Islet precursor cell (in vitro differentiated cells): ENCODE results near the gene CACNA1F.
A peak's percentile ranks its signal among the peaks of the same experiment; 100 is the strongest.
"Not testable (repeated sequence)": the region's sequence is repeated elsewhere in the genome, so short reads cannot be mapped to it uniquely, and the experiment has no call there.

Experiments
- DNase-seq: peaks from one replicate; pipeline ENCODE4 v3.0.0-alpha.2; 2018

CACNA1F gene

DNA sequence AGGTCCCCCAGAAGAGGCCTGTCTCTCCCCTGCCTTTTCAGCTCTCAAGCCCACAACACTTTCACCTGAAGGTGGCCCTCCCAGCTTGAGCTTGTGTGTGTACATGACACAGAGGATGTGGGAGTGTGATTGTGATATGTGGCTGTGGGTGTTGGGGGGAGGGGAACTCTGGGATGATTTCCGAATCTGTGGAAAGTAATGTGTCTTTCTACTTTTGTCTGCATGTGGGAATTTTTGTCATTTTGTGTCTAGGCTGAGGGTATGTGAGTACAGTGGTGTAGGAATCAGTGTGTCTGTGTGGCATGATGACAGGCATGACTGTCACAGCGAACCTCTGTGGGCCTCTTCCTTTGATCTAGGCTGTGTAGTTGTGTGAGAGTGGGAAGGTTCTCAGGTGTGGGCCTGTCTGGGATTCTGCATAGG, 39.6 kb downstream of the CACNA1F start:
- no peak for DNase-seq

GRCh38 chrX:49192722-49193328, 40.3 kb downstream of the CACNA1F start:
- DNase-seq = no peak

- peak; percentile 67 for DNase-seq
Observed at GRCh38 chrX:49191574-49192011, 41.5 kb downstream of the CACNA1F start.

GRCh38 chrX:49190821-49191573, 42.1 kb downstream of the CACNA1F start:
- peak; percentile 98 for DNase-seq

DNA sequence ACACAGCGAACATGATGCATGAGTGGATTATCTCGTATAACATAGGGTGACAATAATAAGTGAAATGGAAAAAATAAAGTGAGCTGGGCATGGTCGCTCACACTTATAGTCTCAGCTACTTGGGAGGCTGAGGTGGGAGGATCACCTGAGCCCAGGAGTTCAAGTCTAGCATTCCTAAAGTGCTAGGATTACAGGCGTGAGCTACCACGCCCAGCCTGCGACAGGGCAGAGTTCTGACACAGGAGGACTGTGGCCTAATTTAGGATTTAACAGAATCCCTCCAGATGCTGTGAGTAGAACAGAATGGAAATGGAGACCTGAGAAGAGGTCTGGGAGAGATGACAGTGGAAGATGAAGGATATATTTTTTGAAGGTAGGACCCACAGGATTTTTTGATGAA, 43.5 kb downstream of the CACNA1F start:
- no peak for DNase-seq

DNA sequence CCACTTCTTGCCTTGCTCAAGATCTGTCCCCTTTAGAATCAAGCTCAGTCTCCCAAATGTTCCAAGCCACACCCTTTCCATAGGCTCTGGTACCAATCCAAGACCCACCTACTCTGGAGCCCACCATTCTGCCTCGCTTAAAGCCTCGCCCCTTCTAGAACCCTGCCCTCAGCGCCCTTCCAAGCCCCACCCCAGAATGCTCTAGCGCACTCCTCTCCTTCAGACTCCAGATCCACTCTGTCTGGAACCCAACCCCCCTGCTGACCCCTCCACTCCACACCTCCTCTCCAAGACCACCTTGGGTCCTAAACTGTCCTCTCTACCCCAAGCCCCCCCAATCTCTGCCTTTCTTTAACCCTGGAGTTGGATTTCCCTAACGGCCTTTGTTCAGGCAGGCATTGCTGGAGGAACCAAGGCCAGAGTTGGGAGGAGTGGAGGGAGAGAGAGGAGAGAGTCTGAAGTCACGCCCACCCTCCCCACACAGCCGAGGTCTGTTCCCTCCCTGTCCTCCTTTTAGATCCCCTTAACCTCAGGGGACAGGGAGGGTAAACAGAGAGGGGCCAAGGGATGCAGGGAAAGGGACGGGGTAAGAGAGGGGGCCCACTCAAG, 44.6 kb downstream of the CACNA1F start:
- no peak for DNase-seq

GRCh38 chrX:49187526-49187925, 45.6 kb downstream of the CACNA1F start:
- no peak for DNase-seq

- no peak for DNase-seq
Observed at GRCh38 chrX:49187028-49187394, 46.1 kb downstream of the CACNA1F start.

DNA sequence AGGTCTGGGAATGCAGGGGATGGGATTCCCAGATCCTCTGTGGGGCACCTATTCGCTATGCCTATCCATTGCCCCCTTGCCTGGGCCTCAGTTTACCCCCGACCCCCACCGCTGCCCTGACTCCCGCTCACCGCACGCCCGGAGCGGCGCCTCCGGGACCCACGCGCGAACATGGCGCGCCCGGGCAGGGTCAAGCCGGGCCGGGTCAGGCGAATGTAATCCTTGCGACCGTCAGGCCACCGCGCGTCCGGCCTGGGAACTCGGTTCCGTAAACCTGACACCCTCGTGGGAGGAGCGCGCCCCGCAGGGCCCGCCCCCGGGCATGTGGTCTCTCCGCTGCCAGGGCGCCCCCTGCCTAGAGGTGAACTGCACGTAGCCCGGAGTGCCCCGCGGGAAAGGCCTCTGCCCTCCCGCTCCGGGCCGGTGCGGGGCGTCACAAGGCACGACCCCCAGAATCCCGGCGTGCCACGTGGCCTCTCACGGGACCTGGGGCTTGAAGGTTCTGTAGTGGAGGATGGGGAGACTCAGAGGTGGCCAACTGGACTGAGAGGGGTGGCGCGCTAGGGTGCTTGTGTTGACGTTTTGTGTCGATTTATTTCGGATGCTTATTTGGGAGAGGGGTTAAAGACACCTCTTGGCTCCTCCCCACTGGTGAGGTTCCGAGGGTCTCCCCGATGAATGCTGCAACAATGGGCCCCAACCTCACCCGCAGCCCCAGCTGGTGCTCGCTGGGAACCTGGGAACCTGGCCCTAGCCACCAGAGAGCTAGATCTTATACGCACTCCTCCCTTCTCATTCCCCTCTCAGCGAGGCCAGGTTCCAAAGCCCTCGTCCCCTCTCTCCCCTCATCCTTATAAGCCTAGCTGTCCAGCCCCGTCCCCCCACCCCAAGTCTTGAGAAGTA, 46.8 kb downstream of the CACNA1F start, which contains the start of gene PRICKLE3:
Gene PRICKLE3, minus strand, starts transcription at position 249 of the 903 bp plus-strand sequence. Its CDS starts 76 bp downstream, at position 173.
- peak; percentile 90 for DNase-seq

- peak; percentile 97 for DNase-seq
Observed at GRCh38 chrX:49184294-49185281, 48.6 kb downstream of the CACNA1F start.

DNA sequence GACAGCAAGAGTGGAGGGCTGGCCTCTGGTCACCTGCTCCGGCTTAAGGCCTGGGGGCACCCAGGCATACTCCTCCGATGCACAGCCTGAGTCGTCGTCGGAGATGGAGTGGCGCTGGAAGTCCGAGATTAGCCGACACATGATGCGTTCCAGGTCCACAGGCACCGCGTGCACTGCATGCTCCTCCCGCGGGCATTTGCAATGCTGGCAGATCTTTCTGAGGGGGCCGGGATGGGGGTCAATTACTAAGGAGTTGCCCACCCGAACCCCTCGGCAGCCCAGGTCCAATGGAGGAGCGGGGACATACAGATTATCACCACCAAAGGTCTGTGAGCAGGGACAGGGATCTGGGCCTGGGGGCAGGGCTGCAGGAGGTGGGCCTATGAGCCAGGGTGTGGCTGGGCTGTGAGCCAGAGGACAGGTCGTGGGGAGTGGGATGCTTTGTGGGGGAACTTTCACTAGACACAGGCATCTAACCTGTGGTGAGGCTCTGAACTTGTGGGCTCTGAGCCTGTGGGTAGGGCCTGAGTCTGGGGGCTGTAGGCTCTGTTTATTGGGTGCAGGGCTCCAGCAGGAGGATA, 49.3 kb downstream of the CACNA1F start:
- no peak for DNase-seq

- DNase-seq = no peak
Observed at GRCh38 chrX:49179358-49179757, 53.8 kb downstream of the CACNA1F start.

DNA sequence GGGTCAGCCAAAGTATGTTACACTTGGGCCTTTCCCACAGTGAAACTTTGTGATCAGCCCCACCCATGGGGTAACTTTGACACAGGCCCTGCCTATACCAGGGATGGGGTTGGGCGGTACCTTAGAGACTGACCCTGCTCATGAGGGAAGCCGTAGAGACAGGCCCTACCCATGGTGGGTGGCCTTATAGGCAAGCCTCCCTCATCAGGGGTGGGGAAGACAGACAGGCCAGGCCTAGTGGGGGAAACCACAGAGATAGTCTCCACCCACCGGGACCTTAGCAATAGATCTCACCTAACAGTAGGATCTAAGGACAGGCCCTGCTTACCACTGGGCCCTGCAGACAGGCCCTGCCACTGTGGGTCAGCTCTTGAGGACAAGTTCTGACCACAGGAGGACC, 54.6 kb downstream of the CACNA1F start:
- DNase-seq = no peak

DNA sequence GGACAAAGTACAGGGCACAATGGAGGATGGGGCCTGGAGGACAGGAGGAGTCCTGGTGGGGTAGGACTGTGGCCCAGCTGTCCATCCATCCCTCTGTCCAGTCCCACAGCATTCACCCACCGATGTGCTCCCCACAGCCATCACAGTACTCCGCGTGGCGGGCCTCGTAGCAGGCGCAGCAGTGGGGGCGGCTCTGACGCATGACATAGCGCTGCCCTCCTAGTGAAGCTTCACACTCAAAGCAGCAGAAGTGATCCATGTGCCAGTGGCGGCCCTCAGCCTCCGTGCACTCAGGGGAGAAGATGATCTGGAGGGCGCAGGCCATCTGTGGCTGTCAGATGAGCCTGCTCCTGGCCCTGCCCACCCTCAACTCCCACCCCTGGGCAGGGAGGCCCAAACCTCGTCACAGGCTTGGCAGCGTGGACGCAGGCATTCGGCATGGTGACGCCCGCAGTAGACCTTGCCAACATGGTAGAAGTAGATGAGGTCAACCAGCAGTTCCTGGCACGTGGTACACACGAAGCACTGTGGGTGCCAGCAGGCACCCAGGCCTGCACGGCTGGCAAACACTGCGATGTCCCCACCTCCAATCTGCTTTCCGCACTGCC, 55.2 kb downstream of the CACNA1F start:
- no peak for DNase-seq

DNA sequence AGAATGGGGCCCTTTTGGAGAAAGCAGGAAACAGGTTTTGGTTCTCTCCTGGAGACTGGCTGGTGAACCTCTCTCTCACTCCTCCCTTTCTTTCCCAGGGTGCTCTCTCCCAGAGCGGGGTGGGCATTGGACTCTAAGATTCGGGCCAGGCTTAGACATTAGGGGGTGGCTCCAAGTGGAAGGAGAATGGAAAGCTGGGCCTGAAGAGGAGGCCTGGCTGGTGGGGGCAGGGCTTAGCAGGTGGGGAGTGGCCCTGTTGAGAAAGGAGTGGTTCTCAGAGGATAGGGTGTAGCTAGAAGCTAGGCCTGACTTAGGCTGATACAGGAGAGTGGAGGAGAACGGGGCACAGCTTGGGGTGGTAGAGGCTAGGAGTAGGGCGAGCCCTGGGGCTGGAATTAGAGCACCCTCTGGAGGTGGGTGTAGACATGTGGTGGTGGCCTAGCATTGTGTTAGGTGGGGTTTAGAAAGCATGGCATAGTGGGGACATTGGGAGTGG, 55.8 kb downstream of the CACNA1F start:
- no peak for DNase-seq

DNA sequence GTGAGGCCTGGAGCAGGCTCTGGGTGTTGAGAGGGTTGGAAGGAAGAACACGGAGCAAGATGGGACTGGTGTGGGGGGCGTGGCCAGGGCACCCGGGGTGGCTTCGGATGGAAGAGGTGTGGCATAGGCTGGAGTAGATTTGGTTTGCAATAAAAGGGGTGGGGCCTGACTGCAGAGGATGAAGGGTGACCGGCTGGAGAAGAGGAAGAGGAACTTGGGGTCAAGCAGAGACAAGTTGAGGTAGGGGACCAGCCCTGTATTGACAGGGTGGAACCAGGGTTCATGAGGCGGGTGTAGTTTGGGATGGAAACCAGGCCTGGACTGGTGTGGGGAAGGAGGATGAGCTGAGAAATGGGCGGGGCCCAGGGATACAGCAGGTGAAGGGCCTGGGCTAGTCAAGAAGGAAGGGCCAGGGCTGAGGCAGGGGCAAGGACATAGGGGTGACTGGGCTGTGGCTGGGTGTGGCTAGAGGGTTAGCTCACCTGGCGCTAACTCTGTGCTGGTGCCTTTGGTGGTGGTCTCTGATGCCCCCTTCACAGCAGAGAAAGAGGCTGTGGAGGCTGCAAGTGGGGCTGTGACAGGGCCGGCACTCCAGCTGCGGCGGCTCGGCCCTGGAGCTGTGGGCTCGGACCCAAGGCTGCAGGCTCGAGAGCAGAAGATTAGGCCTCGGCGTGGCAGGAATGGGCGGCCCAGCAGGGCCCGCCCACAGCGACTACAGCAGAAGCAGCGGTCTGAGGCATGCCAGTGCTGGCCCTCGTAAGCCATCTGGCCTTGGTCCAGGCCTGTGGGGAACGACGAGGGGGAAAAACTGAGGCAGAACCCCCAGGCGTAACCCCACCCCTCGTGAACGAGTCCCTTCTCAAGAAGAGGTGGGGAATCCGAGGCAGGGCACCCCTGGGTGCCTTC, 56.5 kb downstream of the CACNA1F start:
- DNase-seq = no peak

DNA sequence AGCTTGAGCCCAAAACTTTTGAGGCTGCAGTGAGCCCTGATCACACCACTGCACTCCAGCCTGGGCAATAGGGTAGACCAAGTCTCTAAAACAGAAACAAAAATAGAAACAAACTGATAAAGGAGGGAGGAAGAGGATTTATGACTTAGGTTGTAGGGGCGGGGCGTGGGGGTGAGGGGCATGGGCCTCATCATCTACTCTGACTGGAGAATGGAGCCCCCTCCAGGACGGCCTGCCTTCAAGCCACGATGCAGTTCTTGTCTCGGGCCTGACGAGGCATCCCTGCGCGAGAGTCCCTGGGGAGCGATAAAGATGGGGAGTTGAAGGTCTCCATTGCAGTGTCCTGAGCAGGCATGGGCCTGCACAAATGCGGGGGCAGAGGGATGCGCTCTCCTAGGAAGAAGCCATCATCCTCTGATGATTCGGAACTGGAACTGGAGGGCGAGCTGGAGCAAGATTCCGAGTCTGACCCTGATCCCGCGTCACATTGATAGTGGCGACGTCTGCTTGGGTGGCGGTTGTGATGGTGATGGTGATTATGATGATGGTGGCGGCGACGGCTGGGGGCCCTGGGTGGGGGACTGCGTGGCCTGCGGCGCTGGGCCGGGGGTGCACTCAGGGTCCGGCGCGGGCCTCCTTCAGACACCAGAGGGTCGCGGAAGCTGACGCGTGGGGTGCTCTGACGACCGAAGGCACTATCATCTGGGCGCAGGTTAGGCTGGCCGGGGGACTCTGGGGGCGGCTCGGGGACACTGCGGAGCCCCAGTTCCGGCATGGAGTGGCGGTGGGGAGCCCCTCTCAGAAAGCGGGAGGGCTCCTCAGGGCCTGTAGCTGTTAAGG, 57.5 kb downstream of the CACNA1F start:
- no peak for DNase-seq

DNA sequence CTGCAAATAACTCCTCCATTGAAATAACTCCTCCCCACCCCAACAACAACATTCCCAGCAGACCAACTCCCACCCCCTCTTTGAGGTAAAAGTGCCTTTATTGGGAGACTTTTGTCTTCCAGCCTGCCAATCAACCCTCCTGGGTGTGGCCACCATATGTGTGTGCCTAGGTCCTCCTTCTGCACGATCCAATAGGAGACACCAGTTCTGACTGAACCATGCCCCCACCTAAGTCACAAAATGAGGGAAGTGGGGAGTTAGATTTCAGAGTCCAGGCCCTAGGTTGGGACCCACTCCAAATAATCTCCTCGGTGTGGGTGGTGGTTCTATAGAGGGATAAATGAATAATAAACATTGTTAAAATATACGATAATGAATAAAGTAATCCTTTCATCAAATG, 58.4 kb downstream of the CACNA1F start:
- no peak for DNase-seq

DNA sequence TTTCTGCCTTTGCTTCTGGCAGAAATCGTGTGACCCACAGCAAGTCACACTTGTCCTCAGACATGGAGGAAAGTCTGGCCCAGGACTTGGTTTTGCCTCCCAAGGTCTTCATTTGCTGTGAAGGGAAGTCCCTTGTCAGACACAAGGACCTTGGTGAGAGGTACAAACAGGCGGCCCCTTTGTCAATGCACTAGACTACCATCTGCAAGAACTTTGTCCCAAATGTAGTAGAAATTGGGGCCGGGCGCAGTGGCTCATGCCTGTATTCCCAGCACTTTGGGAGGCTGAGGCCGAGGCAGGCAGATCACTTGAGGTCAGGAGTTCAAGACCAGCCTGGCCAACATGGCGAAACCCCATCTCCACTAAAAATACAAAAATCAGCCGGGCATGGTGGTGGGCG, 59.6 kb downstream of the CACNA1F start:
- DNase-seq = not testable (repeated sequence)
